Activated CD4-positive, alpha-beta memory T cell treated with anti-CD3 and anti-CD28 coated beads, Interleukin-2, amount 10 ng/mL, durations not matched to agents 7 days and 5 days (primary cell): ENCODE results near the gene SNAI3. TPM values are rescaled to one million over a fixed set of nuclear protein-coding genes. Genes with fewer than 3 reads are reported as not detected.

ENCODE experiments used
- CTCF ChIA-PET: fragments of 350-600 bp; sonication (Branson Sonifier 250); formaldehyde crosslinking; loops from one replicate; lab custom pipeline; 2021; ENCODE audit warnings: antibody characterized with exemption, inconsistent platforms; lab: Charles Lee
- POLR2A ChIA-PET: fragments of 350-600 bp; sonication (Branson Sonifier 250); formaldehyde crosslinking; loops from one replicate; lab custom pipeline; 2021; ENCODE audit warnings: antibody characterized with exemption; lab: Charles Lee
- DNase-seq: peaks from one replicate; pipeline ENCODE4 v3.0.0-alpha.2; 2020
- H3K27ac Mint-ChIP-seq: one replicate; pipeline ENCODE4 v1.8.0; 2021; ENCODE audit warnings: mild to moderate bottlenecking, mixed read lengths
- H3K27me3 Mint-ChIP-seq: one replicate; pipeline ENCODE4 v1.8.0; 2021; ENCODE audit warnings: mixed read lengths
- H3K36me3 Mint-ChIP-seq: one replicate; pipeline ENCODE4 v1.8.0; 2021; ENCODE audit warnings: low read depth, mixed read lengths
- H3K4me1 Mint-ChIP-seq: one replicate; pipeline ENCODE4 v1.8.0; 2021; ENCODE audit warnings: mixed read lengths
- H3K4me3 Mint-ChIP-seq: one replicate; pipeline ENCODE4 v1.8.0; 2021; ENCODE audit warnings: mild to moderate bottlenecking, mixed read lengths
- H3K9me3 Mint-ChIP-seq: one replicate; pipeline ENCODE4 v1.8.0; 2021; ENCODE audit warnings: mixed read lengths
- total RNA-seq, 2 experiments: library from RNA; stranded (reverse); gene quantifications; one replicate each; pipeline ENCODE4 v1.2.3, GENCODE V29; 2021

SNAI3 gene
- total RNA-seq, 2 experiments from 2014 or later, result 16.5 to 16.6 TPM

DNA sequence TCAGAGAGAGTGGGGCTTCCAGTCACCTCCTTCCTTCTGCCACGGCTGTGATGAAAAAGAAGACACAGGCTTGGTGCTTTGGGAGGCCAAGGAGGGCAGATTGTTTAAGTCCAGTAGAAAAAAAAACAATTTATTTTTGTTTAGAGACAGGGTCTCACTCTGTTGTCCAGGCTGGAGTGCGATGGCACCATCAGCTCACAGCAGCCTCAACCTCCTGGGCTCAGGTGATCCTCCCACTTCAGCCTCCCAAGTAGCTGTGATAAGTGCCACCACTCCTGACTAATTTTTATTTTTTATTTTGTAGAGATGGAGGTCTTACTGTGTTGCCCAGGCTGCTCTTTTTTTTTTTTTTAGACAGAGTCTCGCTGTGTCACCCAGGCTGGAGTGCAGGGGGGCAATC is 20.7 kb downstream of the SNAI3 start:
- no peaks in the 10 kb centered on the region for H3K27me3 Mint-ChIP-seq
- no peaks in the 10 kb centered on the region for H3K9me3 Mint-ChIP-seq
- peaks cover 22% of the 10 kb centered on the region for H3K4me1 Mint-ChIP-seq
- H3K4me3 Mint-ChIP-seq, result no peak overlapping the region
- no peak overlapping the region for H3K27ac Mint-ChIP-seq
- CTCF ChIA-PET, result interaction anchor here (1.4 kb wide), 1 partner anchor 20 kb away, joined by 4 read pairs; no protein-coding TSS in a partner anchor
- peaks cover 18% of the 10 kb centered on the region for H3K36me3 Mint-ChIP-seq
- no peak for DNase-seq
- POLR2A ChIA-PET, result interaction anchor here (0.9 kb wide), 1 partner anchor 145 kb away, joined by 4 read pairs; no protein-coding TSS in a partner anchor

DNA sequence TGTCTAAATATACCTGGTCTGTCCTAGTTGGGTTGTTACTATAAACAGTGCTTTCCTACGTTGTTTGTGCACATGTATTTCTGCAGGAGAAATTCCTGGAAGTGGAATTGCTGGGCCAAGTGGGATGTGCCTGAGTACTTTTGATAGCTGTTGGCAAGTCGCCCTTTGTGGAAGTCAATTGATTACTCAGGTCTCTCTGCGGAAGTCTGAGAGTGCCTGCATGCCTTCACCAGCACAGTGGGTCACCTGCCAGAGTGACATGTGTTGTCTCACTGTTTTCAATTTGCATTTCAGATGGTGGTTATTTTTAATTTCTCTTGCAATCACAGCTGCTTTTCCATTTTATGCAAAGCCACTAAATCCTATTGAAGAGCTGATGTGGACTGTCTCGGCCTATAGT is 21.2 kb downstream of the SNAI3 start:
- Mint-ChIP-seq H3K27ac (no peak overlapping the region), H3K4me3 (peak overlapping the region; percentile 50), H3K4me1 (peaks cover 23% of the 10 kb centered on the region), H3K9me3 (no peaks in the 10 kb centered on the region), H3K27me3 (no peaks in the 10 kb centered on the region), H3K36me3 (peaks cover 20% of the 10 kb centered on the region)
- no peak for DNase-seq
- POLR2A ChIA-PET, result interaction anchor here (0.9 to 1.1 kb wide), 3 partner anchors 39 to 145 kb away, joined by 3 to 4 read pairs (median 3); no protein-coding TSS in a partner anchor
- CTCF ChIA-PET, result interaction anchor here (1.4 kb wide), 1 partner anchor 20 kb away, joined by 4 read pairs; no protein-coding TSS in a partner anchor

DNA sequence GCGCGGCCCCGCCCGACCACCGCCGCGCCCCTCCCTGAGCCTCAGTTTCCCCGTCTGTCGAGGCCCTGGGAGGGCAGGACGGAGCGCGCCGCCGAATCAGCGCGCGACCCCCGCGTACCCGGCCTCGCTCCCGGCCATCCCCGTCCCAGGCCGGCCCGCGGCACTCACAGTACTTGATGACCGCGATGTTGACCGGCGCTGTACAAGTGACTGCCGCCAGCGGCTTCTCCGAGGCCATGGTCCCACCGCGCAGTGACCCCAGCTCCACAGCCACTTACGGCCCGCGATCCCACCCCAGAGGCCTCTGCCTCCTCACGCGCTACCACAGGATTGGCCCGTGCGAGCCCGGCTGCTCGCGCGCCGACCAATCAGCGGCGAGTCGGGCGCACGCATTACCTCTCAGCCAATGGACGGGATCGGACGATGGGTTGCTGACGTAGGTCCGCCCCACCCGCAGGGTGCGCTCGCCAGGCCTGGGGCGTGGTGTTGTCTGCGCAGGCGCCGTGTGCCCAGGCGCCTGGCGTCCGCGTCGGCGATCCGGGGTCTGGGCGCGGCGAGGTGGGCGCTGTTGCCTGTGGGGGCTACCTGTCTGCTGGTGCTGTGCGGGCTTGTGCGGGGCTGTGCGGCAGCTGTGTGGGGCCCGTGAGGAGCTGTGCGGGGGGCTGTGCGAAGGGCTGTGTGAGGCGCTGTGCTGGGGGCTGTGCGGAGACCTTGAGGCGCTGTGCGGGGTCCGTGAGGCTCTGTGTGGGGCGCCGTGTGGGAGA is 23.3 kb downstream of the SNAI3 start, which contains the start of gene MVD:
Gene MVD (minus strand): TSS at position 249 of the 764 bp plus-strand sequence. CDS start 11 bp downstream, at position 238.
- Mint-ChIP-seq H3K4me3 (peak within 1 kb of the TSS; percentile 91), H3K36me3 (peaks cover 20% of the 10 kb centered on the region), H3K4me1 (peaks cover 25% of the 10 kb centered on the region), H3K27me3 (no peaks in the 10 kb centered on the region), H3K9me3 (no peaks in the 10 kb centered on the region), H3K27ac (peak within 1 kb of the TSS; percentile 86)
- DNase-seq, result peak; percentile 97
- ChIA-PET CTCF (interaction anchor here (1.0 kb wide), 1 partner anchor 9 kb away, joined by 4 read pairs; no protein-coding TSS in a partner anchor), POLR2A (interaction anchor here (0.7 to 2.5 kb wide), 12 partner anchors 9 to 149 kb away, joined by 3 to 18 read pairs (median 4); partner anchors contain the start of genes APRT and CYBA)

DNA sequence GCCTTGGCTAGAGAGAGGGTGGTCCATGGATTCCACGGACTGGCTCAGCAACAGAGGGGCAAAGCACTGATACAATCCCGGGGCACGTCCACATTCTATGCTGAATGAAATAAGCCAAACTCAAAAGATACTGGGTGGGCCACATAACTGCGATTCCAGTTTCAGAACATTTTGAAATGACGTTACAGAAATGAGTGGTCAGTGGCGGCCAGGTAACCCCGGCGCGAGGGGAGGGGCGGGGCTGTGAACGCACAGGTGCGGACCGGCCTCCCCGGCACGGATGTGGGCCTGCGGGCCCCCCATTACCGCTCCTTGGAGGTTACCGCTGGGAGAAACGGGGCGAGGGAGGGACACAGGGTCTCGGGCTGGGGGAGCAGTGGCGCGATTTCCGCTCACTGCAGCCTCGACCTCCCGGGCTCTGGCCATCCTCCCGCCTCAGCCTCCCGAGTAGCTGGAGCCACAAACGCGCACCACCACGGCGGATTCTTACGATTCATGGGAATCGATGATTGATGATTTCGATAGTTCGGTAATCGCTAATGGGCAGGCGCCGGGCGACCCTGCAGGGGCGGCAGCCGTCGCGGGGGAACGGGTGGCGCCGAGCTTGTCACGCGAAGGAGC is 24.0 kb downstream of the SNAI3 start:
- H3K9me3 Mint-ChIP-seq, result no peaks in the 10 kb centered on the region
- H3K36me3 Mint-ChIP-seq, result peaks cover 19% of the 10 kb centered on the region
- POLR2A ChIA-PET, result interaction anchor here (0.7 to 2.5 kb wide), 10 partner anchors 10 to 150 kb away, joined by 3 to 18 read pairs (median 4); partner anchors contain the start of gene APRT
- CTCF ChIA-PET, result interaction anchor here (1.0 kb wide), 1 partner anchor 9 kb away, joined by 4 read pairs; no protein-coding TSS in a partner anchor
- peak overlapping the region; percentile 78 for H3K27ac Mint-ChIP-seq
- no peaks in the 10 kb centered on the region for H3K27me3 Mint-ChIP-seq
- peak; percentile 38 for DNase-seq
- H3K4me3 Mint-ChIP-seq, result peak overlapping the region; percentile 91
- peaks cover 25% of the 10 kb centered on the region for H3K4me1 Mint-ChIP-seq

DNA sequence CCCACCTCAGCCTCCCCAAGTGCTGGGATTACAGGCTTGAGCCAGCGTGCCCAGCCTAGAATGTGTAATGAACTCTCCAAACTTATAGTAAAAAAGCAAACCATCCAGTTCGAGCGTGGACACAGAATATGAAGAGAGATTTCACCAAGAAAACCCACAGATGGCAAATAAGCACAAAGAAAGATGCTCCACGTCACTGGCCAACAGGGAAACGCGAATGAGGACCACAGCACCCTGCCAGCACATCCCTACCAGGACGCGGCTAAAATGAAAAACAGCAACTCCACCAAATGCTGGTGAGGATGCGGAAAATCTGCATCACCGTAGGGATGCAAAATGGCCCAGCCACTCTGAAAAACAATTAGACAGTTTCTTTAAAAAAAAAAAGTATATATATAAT is 24.8 kb downstream of the SNAI3 start:
- Mint-ChIP-seq H3K4me3 (peak overlapping the region; percentile 36), H3K36me3 (peaks cover 18% of the 10 kb centered on the region), H3K9me3 (no peaks in the 10 kb centered on the region), H3K4me1 (peaks cover 25% of the 10 kb centered on the region), H3K27ac (no peak overlapping the region), H3K27me3 (no peaks in the 10 kb centered on the region)
- ChIA-PET CTCF (no interaction called here), POLR2A (no interaction called here)
- no peak for DNase-seq

DNA sequence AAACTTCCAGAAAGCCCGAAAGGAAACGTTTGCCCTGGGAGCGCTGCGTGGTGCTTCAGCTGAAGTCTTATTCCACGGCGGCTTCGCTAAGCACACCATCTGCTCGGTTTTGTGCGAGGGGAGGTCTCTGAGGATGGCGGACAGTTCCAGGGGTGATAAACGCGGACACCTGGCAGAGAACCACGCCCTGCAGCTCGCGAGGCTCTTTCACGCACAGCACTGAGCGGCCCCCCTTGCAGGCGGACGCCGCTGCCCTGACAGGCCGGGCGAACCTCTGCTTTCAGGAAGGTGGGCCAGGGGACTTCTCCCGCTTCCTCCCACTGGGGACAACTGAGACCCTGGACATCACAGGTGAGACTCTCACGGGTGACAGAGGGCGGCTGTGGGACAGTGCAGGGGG is 27.1 kb downstream of the SNAI3 start:
- H3K36me3 Mint-ChIP-seq, result peaks cover 24% of the 10 kb centered on the region
- ChIA-PET POLR2A (no interaction called here), CTCF (interaction anchor here (1.0 kb wide), 1 partner anchor 78 kb away, joined by 3 read pairs; no protein-coding TSS in a partner anchor)
- no peak for DNase-seq
- H3K27ac Mint-ChIP-seq, result no peak overlapping the region
- no peaks in the 10 kb centered on the region for H3K27me3 Mint-ChIP-seq
- peaks cover 21% of the 10 kb centered on the region for H3K4me1 Mint-ChIP-seq
- H3K9me3 Mint-ChIP-seq, result no peaks in the 10 kb centered on the region
- H3K4me3 Mint-ChIP-seq, result no peak overlapping the region

DNA sequence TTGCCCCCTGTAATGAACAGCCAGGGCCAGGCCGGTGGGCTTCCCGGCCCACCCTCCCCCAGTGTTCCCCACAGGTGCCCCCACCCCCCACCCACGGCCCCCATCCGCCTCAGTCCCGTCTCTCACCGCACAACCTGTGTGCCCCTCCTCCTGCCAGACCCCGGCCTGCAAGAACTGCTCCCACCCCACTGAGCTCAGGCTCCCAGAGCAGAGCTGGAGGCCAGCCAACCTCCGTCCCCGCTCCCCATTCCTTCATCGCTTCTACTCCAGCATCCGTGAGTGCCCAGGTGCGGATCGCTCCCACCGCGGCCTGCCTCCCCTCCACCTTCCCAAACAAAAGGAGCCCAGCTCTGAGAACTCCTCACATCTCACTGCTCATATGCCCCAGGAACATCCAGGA is 27.6 kb downstream of the SNAI3 start:
- no peak overlapping the region for H3K27ac Mint-ChIP-seq
- no peaks in the 10 kb centered on the region for H3K27me3 Mint-ChIP-seq
- H3K4me3 Mint-ChIP-seq, result no peak overlapping the region
- POLR2A ChIA-PET, result no interaction called here
- DNase-seq, result no peak
- peaks cover 18% of the 10 kb centered on the region for H3K4me1 Mint-ChIP-seq
- CTCF ChIA-PET, result no interaction called here
- no peaks in the 10 kb centered on the region for H3K9me3 Mint-ChIP-seq
- H3K36me3 Mint-ChIP-seq, result peaks cover 26% of the 10 kb centered on the region

DNA sequence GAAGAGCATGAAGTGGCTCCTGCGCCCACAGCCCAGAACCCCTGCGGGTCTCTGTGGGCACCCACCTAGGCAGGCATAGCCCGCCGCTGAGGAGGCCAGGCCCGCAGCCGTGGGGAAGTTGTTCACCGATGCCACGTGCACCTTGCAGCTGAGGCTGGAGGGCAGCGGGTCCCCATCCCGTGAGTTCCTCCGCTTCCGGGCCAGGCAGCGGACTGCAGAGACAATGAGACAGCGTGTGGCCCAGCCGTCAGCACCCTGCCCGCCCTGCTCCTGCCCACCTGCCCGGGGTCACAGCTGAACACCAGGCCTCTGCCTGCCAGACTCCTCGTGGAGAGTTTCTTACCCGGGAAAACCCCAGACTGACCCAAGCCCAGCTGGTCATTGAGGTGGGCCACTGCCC is 28.9 kb downstream of the SNAI3 start:
- Mint-ChIP-seq H3K4me3 (no peak overlapping the region), H3K27ac (no peak overlapping the region), H3K27me3 (no peaks in the 10 kb centered on the region), H3K9me3 (no peaks in the 10 kb centered on the region), H3K4me1 (peaks cover 21% of the 10 kb centered on the region), H3K36me3 (peaks cover 31% of the 10 kb centered on the region)
- ChIA-PET POLR2A (no interaction called here), CTCF (no interaction called here)
- DNase-seq, result no peak

DNA sequence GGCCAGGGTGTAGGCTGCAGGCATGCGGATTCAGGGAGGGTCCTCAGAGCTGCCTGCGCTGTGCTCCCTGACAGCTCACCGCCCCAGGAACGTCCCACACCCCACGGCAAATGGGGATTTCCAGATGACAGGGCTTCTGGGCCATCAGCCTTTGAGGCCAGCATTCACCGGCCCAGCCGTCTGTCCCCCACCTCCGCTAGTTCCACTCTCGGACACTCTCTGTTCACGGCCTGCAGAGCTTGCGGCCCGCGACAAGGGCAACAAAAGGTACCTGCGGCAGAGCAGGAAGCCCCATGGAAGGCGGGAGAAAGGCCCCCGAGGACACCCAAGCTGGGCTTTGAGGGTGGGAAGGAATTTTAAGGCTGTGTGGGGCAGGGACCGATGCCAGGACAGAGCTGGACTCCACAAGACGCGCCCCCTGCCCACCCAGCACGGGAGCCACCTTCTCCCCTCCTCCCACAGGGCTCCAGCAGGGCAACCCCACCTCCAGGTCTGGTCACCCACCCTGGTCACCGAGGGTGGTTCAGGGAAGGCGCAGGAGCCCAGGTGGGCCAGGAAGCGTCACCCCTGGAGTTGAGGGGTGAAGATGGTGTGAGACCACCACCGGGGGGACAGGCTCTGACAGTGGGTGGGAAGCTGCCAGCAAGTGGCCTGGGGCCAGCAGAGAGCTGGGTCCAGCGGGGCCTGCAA is 29.9 kb downstream of the SNAI3 start:
- Mint-ChIP-seq H3K4me3 (no peak overlapping the region), H3K27ac (no peak overlapping the region), H3K4me1 (peaks cover 22% of the 10 kb centered on the region), H3K36me3 (peaks cover 30% of the 10 kb centered on the region), H3K9me3 (no peaks in the 10 kb centered on the region), H3K27me3 (no peaks in the 10 kb centered on the region)
- POLR2A ChIA-PET, result no interaction called here
- no peak for DNase-seq
- CTCF ChIA-PET, result no interaction called here

DNA sequence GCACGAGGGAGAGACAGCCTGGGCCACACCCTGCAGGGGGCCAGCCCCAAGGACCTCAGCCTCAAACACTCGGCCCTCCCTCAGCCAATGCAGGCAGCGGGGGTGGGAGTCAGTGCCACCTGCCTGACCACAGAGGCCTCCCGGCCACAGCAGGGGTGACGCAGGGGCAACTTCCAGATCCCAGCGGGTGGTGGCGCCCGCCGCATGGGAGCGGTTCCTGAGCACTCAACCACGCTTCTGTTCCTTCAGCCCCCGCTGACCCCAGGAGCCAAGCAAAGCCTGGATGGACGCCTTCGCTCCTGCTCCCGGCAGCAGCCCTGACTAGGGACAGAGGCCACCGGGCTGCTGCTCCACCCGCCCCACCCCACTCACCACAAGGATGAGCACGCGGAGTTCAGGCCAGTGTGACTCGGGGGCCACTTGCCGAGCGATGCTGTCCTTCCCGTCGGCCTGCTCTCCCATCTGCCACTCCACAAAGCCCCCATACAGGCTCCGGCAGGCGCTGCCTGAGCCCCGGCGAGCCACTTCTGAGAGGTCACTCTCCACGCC is 30.5 kb downstream of the SNAI3 start:
- CTCF ChIA-PET, result no interaction called here

DNA sequence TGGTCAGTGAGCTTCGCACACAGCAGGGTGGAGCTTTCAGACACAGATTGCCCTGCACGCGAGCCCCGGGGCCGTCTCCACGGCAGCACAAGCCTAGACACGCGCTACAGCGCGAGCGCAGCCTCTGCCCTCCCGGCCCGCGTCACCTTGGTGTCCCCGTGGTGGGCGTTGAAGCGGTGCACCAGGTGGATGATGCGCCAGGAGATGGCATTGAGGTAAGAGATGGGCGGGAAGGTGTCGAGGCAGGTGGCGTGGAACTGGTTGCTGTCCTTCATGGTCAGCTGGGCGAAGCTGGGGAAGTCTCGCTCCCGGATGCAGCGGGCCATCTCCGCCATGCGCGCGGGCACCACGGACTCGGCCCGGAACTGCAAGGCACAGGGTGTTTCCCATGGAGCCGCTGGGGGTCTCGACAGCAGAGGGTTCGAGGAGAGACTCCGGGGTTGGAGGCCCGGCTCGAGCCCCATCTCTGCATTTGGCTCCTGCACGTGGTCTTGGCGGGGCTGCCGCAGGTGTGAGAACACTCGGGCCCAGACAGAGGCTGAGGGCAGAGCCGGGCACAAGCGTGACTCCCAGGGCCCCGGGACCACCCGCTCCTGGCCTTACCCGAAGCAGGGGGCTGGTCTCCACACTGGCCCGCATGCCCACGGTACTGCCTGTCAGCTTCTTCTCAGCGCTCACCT is 31.1 kb downstream of the SNAI3 start:
- DNase-seq, result no peak
- peaks cover 20% of the 10 kb centered on the region for H3K4me1 Mint-ChIP-seq
- H3K27ac Mint-ChIP-seq, result no peak overlapping the region
- POLR2A ChIA-PET, result no interaction called here
- H3K4me3 Mint-ChIP-seq, result no peak overlapping the region
- no peaks in the 10 kb centered on the region for H3K9me3 Mint-ChIP-seq
- H3K36me3 Mint-ChIP-seq, result peaks cover 30% of the 10 kb centered on the region
- CTCF ChIA-PET, result no interaction called here
- no peaks in the 10 kb centered on the region for H3K27me3 Mint-ChIP-seq

More for the DNA sequence above, 30.5 kb downstream of the SNAI3 start:
- POLR2A ChIA-PET, result no interaction called here
- Mint-ChIP-seq H3K27ac (no peak overlapping the region), H3K4me3 (no peak overlapping the region), H3K4me1 (peaks cover 21% of the 10 kb centered on the region), H3K9me3 (no peaks in the 10 kb centered on the region), H3K36me3 (peaks cover 30% of the 10 kb centered on the region), H3K27me3 (no peaks in the 10 kb centered on the region)
- DNase-seq, result no peak
